Neural cell (in vitro differentiated cells): ENCODE measurements around the gene PPM1L.

ENCODE experiments used
- EP300 ChIP-seq: fragments of 450-650 bp; conservative IDR thresholded peaks from 2 replicates; pipeline ENCODE4 v1.6.1; 2014; ENCODE audit warnings: antibody characterized with exemption, mild to moderate bottlenecking, moderate library complexity; ENCODE audit not compliant: poor library complexity, severe bottlenecking
- EZH2 ChIP-seq: fragments of 200-600, 300-800 bp; shearing (Covaris generic), sonication (generic); IDR thresholded peaks from 2 replicates; pipeline ENCODE4 v1.6.1; 2014; ENCODE audit warnings: antibody characterized with exemption, low read length, borderline replicate concordance, mild to moderate bottlenecking; ENCODE audit not compliant: insufficient read depth, poor library complexity, severe bottlenecking
- POLR2AphosphoS5 ChIP-seq: IDR thresholded peaks from 2 replicates; pipeline ENCODE4 v1.6.1; 2012
- RAD21 ChIP-seq: fragments of 450-650 bp; conservative IDR thresholded peaks from 2 replicates; pipeline ENCODE4 v1.6.1; 2014; ENCODE audit warnings: antibody characterized with exemption, mild to moderate bottlenecking, moderate library complexity
- TF ChIP-seq, protein P1 (sequence below): fragments of 450-650 bp; IDR thresholded peaks from 2 replicates; pipeline ENCODE4 v1.5.1; 2014; ENCODE audit warnings: antibody characterized with exemption, mild to moderate bottlenecking, moderate library complexity; ENCODE audit not compliant: poor library complexity, severe bottlenecking

DNA sequence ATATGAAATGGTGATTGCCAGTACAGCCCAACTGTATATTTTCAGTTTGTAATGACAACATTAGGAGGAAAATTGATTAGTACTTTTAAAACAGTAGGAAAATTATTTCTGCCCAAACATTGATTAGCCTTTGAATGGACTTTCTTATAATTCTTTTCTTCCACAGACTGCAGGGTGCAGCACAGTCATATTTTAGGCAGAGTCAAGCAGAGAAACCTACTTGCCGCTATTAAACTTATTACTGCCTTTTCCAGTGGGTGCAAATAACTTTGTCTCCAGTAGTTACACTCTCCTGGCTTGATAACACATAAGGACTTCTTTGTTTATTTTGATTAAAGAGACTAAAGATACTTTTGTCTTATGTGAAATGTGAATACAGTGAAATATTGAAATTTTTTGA is 85.4 kb downstream of the PPM1L start:
- TF ChIP-seq, protein P1, sequence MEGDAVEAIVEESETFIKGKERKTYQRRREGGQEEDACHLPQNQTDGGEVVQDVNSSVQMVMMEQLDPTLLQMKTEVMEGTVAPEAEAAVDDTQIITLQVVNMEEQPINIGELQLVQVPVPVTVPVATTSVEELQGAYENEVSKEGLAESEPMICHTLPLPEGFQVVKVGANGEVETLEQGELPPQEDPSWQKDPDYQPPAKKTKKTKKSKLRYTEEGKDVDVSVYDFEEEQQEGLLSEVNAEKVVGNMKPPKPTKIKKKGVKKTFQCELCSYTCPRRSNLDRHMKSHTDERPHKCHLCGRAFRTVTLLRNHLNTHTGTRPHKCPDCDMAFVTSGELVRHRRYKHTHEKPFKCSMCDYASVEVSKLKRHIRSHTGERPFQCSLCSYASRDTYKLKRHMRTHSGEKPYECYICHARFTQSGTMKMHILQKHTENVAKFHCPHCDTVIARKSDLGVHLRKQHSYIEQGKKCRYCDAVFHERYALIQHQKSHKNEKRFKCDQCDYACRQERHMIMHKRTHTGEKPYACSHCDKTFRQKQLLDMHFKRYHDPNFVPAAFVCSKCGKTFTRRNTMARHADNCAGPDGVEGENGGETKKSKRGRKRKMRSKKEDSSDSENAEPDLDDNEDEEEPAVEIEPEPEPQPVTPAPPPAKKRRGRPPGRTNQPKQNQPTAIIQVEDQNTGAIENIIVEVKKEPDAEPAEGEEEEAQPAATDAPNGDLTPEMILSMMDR: no peak
- TF ChIP-seq POLR2AphosphoS5 (no peak), EZH2 (no peak), EP300 (no peak), RAD21 (no peak)
